GM21528 (cell line): Measurements from ENCODE around the gene COL9A2.

ENCODE experiments used
- ATAC-seq: cut with Tn5 transposase; IDR thresholded peaks from one replicate; pipeline ENCODE4 v1.9.1; 2021; ENCODE audit warnings: mild to moderate bottlenecking, moderate library complexity; ENCODE audit not compliant: unreplicated experiment, low FRiP score

COL9A2 gene

GRCh38 chr1:40305451-40305850 is 11.6 kb downstream of the COL9A2 start:
- no peak for ATAC-seq

GRCh38 chr1:40303790-40304189 is 13.3 kb downstream of the COL9A2 start:
- ATAC-seq, result no peak

GRCh38 chr1:40303051-40303771 is 13.9 kb downstream of the COL9A2 start:
- ATAC-seq, result no peak

GRCh38 chr1:40302475-40302874 is 14.6 kb downstream of the COL9A2 start:
- no peak for ATAC-seq

- no peak for ATAC-seq
Measured at GRCh38 chr1:40301541-40302299, 15.4 kb downstream of the COL9A2 start.

- no peak for ATAC-seq
Measured at GRCh38 chr1:40301066-40301465, 16.0 kb downstream of the COL9A2 start.

- ATAC-seq, result no peak
Measured at GRCh38 chr1:40300651-40301050, 16.4 kb downstream of the COL9A2 start.

- no peak for ATAC-seq
Measured at GRCh38 chr1:40300249-40300567, 16.9 kb downstream of the COL9A2 start.

GRCh38 chr1:40299366-40300248 is 17.5 kb downstream of the COL9A2 start:
- ATAC-seq, result no peak

GRCh38 chr1:40291293-40291692 is 25.8 kb downstream of the COL9A2 start:
- no peak for ATAC-seq

- ATAC-seq, result no peak
Measured at GRCh38 chr1:40281853-40282252, 35.2 kb downstream of the COL9A2 start.

- ATAC-seq, result no peak
Measured at GRCh38 chr1:40276122-40276521, 41.0 kb downstream of the COL9A2 start.

GRCh38 chr1:40274331-40274730 is 42.8 kb downstream of the COL9A2 start:
- no peak for ATAC-seq

- ATAC-seq, result no peak
Measured at GRCh38 chr1:40273547-40274166, 43.4 kb downstream of the COL9A2 start.

- ATAC-seq, result no peak
Measured at GRCh38 chr1:40272653-40273213, 44.4 kb downstream of the COL9A2 start.

- no peak for ATAC-seq
Measured at GRCh38 chr1:40270152-40270834, 46.8 kb downstream of the COL9A2 start.

GRCh38 chr1:40268211-40268610 is 48.9 kb downstream of the COL9A2 start:
- no peak for ATAC-seq

GRCh38 chr1:40267767-40268187 is 49.3 kb downstream of the COL9A2 start:
- no peak for ATAC-seq

GRCh38 chr1:40266786-40267535 is 50.1 kb downstream of the COL9A2 start:
- ATAC-seq, result no peak
